ENCODE results near the gene ABL2.

Gene ABL2

DNA sequence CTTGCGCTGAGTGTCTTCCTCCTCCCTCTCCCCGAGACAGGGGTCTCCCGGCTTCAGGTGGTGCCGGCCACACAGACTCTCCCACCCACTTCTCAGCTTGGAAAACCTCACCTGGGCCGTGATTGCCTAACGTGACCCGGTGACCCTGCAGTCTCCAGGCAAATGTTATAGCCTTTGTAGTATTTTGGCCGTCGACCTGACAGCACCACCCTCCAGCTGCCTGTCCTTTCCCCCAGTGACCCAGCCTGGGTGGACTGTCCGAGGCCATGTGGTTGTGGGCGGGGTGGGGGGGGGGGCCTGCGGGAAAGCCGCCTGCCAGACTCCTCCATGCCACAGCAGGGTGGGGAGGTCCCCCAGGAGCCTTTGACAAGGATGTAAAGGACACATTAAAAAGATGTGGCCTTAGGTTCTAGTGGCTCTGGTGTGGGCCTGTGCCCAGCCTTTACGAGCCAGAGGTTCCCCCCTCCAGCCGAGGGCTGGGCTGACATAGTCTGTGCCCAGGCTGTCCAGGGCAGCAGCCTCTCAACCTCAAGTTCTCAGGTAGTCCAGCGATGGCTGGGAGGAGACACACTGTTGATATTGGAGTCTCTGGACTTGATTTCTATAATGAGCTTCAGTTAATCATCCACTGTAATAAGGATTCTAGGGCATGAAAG is 139.5 kb downstream of the ABL2 start:
- no peaks in the 10 kb centered on the region for H3K4me1 ChIP-seq (ENCODE audit: insufficient read depth, low read length)
- no peak overlapping the region for H3K9ac ChIP-seq (ENCODE audit: low read length)
- peaks cover 64% of the 10 kb centered on the region for H3K36me3 ChIP-seq (ENCODE audit: insufficient read depth, low read length)
- no peak overlapping the region for H3K27ac ChIP-seq (ENCODE audit: low read depth, low read length)
- no peak overlapping the region for H3K4me3 ChIP-seq (ENCODE audit: low read depth in 1 of 2, low read length in 2 of 2)
- H3K27me3 ChIP-seq (ENCODE audit: control insufficient read depth in 1 of 2, insufficient read depth in 2 of 2, low read length in 2 of 2), result no peaks in the 10 kb centered on the region
- H3K9me3 ChIP-seq (ENCODE audit: low read length), result no peaks in the 10 kb centered on the region

DNA sequence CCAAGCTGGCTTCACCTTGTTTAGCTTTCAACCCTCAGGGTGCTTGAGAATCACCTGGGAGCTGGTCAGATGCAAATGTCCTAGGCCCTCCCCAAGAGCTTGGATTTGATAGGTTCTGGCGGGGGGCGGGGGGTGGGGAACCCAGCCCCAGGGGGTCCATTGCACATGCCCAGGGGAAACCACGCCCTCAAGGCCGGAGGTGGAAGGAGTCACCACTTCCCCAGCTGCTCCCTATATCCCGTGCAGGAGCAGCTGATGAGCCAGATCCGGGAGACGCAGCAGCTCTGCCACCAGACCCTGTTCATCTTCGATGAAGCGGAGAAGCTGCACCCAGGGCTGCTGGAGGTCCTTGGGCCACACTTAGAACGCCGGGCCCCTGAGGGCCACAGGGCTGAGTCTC is 141.8 kb downstream of the ABL2 start:
- H3K9me3 ChIP-seq (ENCODE audit: low read length), result no peaks in the 10 kb centered on the region
- H3K4me1 ChIP-seq (ENCODE audit: insufficient read depth, low read length), result peaks cover 10% of the 10 kb centered on the region
- peaks cover 55% of the 10 kb centered on the region for H3K36me3 ChIP-seq (ENCODE audit: insufficient read depth, low read length)
- H3K9ac ChIP-seq (ENCODE audit: low read length), result no peak overlapping the region
- no peak overlapping the region for H3K4me3 ChIP-seq (ENCODE audit: low read depth in 1 of 2, low read length in 2 of 2)
- no peak overlapping the region for H3K27ac ChIP-seq (ENCODE audit: low read depth, low read length)
- no peaks in the 10 kb centered on the region for H3K27me3 ChIP-seq (ENCODE audit: control insufficient read depth in 1 of 2, insufficient read depth in 2 of 2, low read length in 2 of 2)

DNA sequence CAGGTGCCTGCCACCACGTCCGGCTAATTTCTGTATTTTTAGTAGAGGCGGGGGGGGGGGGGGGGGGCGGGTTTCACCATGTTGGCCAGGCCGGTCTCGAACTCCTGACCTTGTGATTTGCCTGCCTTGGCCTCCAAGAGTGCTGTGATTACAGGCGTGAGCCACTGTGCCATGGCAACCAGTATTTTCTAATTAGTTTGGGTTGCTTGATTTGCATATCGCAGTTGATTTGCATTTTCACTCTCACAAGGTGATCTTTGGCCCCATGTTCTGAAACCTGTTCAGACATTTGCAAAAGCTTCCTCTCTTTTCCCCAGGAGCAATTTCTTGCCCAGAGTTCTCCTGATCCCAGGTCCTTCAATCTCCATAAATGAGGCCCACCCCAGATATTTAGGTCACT is 145.9 kb downstream of the ABL2 start:
- Histone ChIP-seq H3K36me3 (ENCODE audit: insufficient read depth, low read length) (peaks cover 32% of the 10 kb centered on the region), H3K4me3 (ENCODE audit: low read depth in 1 of 2, low read length in 2 of 2) (no peak overlapping the region), H3K9ac (ENCODE audit: low read length) (no peak overlapping the region), H3K27ac (ENCODE audit: low read depth, low read length) (no peak overlapping the region), H3K9me3 (ENCODE audit: low read length) (no peaks in the 10 kb centered on the region), H3K4me1 (ENCODE audit: insufficient read depth, low read length) (peaks cover 17% of the 10 kb centered on the region), H3K27me3 (ENCODE audit: control insufficient read depth in 1 of 2, insufficient read depth in 2 of 2, low read length in 2 of 2) (no peaks in the 10 kb centered on the region)

DNA sequence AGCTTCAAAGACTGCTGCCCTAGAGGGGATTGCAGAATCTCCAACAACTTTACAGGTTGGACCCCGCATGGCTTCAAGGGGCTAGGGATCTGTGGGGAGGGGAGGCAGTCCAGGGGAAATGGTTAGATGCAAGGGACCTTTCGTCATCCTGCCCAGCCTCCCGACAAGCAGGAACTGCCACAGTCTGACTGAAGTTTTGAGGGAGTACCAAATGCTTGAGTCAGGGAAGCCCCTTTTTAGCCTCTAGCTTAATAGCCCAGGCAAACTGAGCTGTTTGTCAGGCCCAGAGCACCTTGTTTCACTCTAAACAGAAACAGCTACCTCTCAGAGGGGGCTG is 146.5 kb downstream of the ABL2 start:
- peak overlapping the region; percentile 70 for H3K9ac ChIP-seq (ENCODE audit: low read length)
- no peaks in the 10 kb centered on the region for H3K27me3 ChIP-seq (ENCODE audit: control insufficient read depth in 1 of 2, insufficient read depth in 2 of 2, low read length in 2 of 2)
- H3K36me3 ChIP-seq (ENCODE audit: insufficient read depth, low read length), result peaks cover 27% of the 10 kb centered on the region

DNA sequence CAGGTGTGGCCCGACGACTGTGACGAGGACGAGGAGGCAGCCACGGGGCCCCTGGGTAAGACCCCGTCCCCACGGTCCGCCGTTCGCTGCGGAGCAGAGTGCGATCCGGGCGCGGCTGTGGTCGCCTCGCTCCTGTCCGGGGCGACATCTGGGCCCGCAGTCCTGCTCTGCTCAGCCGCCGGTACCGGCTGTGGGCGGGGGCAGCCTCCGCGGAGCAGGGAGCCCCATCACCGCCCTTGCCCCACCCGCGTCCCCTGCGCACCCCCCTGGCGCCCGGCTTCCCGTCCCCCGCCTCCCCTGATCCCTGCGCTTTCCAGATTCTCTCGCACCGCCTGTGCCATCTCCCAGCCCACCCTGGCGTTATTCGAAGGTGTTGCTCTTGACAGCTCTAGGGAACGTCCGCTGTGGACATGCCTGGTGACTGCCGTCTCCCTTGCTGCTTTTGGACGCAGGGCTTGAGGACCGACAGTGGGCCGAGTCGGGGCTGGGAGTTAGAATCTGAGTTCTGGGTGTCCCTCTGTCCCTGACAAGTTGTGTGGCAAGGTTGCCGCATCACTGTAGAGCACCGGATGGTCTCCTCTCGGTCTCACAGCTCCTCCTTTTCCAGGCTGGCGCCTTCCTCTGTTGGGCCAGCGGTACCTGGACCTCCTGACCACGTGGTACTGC is 147.0 kb downstream of the ABL2 start:
- Histone ChIP-seq H3K36me3 (ENCODE audit: insufficient read depth, low read length) (peaks cover 22% of the 10 kb centered on the region), H3K4me1 (ENCODE audit: insufficient read depth, low read length) (peaks cover 17% of the 10 kb centered on the region), H3K27me3 (ENCODE audit: control insufficient read depth in 1 of 2, insufficient read depth in 2 of 2, low read length in 2 of 2) (no peaks in the 10 kb centered on the region), H3K9me3 (ENCODE audit: low read length) (no peaks in the 10 kb centered on the region), H3K27ac (ENCODE audit: low read depth, low read length) (peak overlapping the region; percentile 91), H3K4me3 (ENCODE audit: low read depth in 1 of 2, low read length in 2 of 2) (peak overlapping the region; percentile 67 to 93), H3K9ac (ENCODE audit: low read length) (peak overlapping the region; percentile 70)

More for the DNA sequence above, 146.5 kb downstream of the ABL2 start:
- H3K27ac ChIP-seq (ENCODE audit: low read depth, low read length), result peak overlapping the region; percentile 91
- peak overlapping the region; percentile 67 to 93 for H3K4me3 ChIP-seq (ENCODE audit: low read depth in 1 of 2, low read length in 2 of 2)
- no peaks in the 10 kb centered on the region for H3K9me3 ChIP-seq (ENCODE audit: low read length)
- peaks cover 17% of the 10 kb centered on the region for H3K4me1 ChIP-seq (ENCODE audit: insufficient read depth, low read length)

DNA sequence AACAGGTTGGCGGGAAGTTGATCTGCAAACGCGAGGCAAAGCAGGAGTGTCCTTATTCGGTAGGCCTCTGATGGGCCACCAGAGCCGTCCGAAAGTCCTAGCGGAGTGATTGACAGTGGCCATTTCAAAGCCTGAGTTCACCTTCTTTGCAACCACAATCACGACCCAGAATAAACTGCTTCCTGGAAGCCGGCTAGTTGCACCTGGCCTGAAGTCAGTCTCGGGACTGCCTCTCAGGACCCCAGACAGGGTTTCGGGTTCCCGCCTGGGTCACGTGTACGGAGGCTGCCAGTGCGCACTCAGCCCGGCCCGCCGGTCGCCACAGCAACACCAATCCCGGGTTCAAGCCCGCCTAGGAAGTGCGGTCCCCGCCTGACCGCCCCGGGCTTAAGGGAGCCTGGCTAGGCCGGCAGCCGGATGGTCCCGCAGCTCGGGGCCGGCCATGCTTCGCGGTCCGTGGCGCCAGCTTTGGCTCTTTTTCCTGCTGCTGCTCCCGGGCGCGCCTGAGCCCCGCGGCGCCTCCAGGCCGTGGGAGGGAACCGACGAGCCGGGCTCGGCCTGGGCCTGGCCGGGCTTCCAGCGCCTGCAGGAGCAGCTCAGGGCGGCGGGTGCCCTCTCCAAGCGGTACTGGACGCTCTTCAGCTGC is 147.7 kb downstream of the ABL2 start, which contains the start of gene TOR3A:
Gene TOR3A (plus strand): TSS at position 384 of the 646 bp plus-strand sequence. CDS start 59 bp downstream, at position 443.
- peak within 1 kb of the TSS; percentile 67 to 93 for H3K4me3 ChIP-seq (ENCODE audit: low read depth in 1 of 2, low read length in 2 of 2)
- H3K27me3 ChIP-seq (ENCODE audit: control insufficient read depth in 1 of 2, insufficient read depth in 2 of 2, low read length in 2 of 2), result no peaks in the 10 kb centered on the region
- H3K36me3 ChIP-seq (ENCODE audit: insufficient read depth, low read length), result peaks cover 21% of the 10 kb centered on the region
- H3K9ac ChIP-seq (ENCODE audit: low read length), result peak within 1 kb of the TSS; percentile 70
- peaks cover 17% of the 10 kb centered on the region for H3K4me1 ChIP-seq (ENCODE audit: insufficient read depth, low read length)
- H3K27ac ChIP-seq (ENCODE audit: low read depth, low read length), result peak within 1 kb of the TSS; percentile 91
- H3K9me3 ChIP-seq (ENCODE audit: low read length), result no peaks in the 10 kb centered on the region

DNA sequence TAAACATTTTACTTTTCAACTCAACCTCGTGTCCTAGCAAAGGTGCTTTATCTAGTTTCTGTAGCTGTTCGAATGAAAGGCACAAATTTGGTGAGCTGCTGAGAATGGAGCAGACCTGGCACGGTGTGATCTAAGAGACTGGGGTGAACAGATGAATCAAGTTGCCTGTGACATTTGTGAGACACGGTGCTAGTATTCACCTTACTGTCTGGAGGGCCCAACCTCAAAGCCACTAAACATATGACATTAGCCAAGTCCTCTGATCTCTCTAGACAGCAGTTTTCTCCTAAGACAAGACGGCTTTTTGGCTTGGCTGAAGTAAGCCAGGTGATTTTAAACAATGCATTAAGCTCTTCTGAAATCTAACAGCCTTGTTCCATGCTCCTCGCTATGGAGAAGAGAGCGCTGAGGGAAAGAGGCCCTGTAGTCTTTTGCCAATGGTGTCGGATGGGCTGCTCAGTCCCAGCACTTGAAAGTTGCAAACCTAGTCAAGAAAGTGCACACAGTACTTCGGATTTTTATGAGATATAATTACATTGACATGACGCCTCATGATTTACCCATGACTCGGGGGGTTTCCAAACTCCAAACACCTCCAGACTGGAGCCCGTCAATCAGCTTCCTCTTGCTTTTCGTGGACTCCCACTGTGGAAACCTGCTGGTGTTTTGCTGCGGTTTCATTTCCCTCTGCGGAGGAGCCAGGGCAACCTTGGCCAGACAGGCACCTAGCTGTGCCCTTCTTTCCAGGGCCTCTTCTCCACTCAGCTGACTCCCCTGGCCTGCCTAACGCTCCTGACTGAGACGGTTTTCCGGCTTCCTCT is 148.4 kb downstream of the ABL2 start:
- Histone ChIP-seq H3K27ac (ENCODE audit: low read depth, low read length) (peak overlapping the region; percentile 91), H3K27me3 (ENCODE audit: control insufficient read depth in 1 of 2, insufficient read depth in 2 of 2, low read length in 2 of 2) (no peaks in the 10 kb centered on the region), H3K9ac (ENCODE audit: low read length) (no peak overlapping the region), H3K9me3 (ENCODE audit: low read length) (no peaks in the 10 kb centered on the region), H3K4me1 (ENCODE audit: insufficient read depth, low read length) (peaks cover 17% of the 10 kb centered on the region), H3K36me3 (ENCODE audit: insufficient read depth, low read length) (peaks cover 19% of the 10 kb centered on the region), H3K4me3 (ENCODE audit: low read depth in 1 of 2, low read length in 2 of 2) (peak overlapping the region; percentile 67 to 93)

DNA sequence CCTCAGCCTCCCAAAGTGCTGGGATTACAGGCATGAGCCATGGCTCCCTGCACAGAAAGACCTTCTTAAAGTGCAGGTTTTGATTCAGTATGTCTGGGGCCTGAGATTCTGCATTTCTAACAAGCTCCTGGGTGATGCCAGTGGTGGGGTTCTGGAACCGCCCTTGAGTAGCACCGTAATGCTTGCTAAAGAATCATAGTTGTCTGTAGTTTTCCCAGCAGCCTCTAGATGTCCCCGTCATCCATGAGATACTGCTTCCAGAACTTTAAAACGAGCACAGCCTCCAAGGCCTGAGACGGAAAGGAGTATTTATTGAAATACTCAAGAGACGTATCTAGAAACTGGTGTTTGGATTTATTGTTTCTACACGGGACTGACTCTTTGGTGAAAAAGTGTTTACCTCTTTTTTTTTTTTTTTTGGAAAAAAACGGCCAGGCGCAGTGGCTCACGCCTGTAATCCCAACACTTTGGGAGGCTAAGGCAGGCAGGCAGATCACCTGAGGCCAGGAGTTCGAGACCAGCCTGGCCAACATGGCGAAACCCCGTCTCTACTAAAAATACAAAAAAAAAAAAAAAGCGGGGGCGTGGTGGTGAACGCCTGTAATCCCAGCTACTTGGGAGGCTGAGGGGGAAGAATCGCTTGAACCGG is 150.2 kb downstream of the ABL2 start:
- no peaks in the 10 kb centered on the region for H3K9me3 ChIP-seq (ENCODE audit: low read length)
- H3K27me3 ChIP-seq (ENCODE audit: control insufficient read depth in 1 of 2, insufficient read depth in 2 of 2, low read length in 2 of 2), result no peaks in the 10 kb centered on the region
- peaks cover 1% of the 10 kb centered on the region for H3K36me3 ChIP-seq (ENCODE audit: insufficient read depth, low read length)
- peaks cover 17% of the 10 kb centered on the region for H3K4me1 ChIP-seq (ENCODE audit: insufficient read depth, low read length)
- no peak overlapping the region for H3K9ac ChIP-seq (ENCODE audit: low read length)
- no peak overlapping the region for H3K27ac ChIP-seq (ENCODE audit: low read depth, low read length)
- no peak overlapping the region for H3K4me3 ChIP-seq (ENCODE audit: low read depth in 1 of 2, low read length in 2 of 2)

DNA sequence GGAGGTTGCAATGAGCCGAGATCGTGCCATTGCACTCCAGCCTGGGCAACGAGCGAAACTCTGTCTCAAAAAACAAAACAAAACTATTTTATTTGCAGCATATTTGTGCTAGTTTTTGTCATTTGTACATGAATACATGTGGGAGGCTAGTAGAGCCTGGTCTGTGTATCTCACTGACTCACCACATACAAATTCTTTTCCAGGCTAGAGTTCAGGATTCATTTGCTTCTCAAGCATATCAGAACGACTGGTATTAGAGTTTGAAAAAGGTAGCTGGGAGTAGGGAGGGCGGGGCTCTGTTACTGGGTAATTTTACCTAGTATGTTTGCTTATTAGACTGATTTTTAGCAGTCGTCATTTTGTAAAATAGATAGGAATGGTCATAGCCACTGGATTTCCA is 152.1 kb downstream of the ABL2 start:
- Histone ChIP-seq H3K27ac (ENCODE audit: low read depth, low read length) (no peak overlapping the region), H3K9ac (ENCODE audit: low read length) (no peak overlapping the region), H3K4me1 (ENCODE audit: insufficient read depth, low read length) (peaks cover 6% of the 10 kb centered on the region), H3K27me3 (ENCODE audit: control insufficient read depth in 1 of 2, insufficient read depth in 2 of 2, low read length in 2 of 2) (no peaks in the 10 kb centered on the region), H3K4me3 (ENCODE audit: low read depth in 1 of 2, low read length in 2 of 2) (no peak overlapping the region), H3K9me3 (ENCODE audit: low read length) (no peaks in the 10 kb centered on the region), H3K36me3 (ENCODE audit: insufficient read depth, low read length) (peaks cover 6% of the 10 kb centered on the region)

DNA sequence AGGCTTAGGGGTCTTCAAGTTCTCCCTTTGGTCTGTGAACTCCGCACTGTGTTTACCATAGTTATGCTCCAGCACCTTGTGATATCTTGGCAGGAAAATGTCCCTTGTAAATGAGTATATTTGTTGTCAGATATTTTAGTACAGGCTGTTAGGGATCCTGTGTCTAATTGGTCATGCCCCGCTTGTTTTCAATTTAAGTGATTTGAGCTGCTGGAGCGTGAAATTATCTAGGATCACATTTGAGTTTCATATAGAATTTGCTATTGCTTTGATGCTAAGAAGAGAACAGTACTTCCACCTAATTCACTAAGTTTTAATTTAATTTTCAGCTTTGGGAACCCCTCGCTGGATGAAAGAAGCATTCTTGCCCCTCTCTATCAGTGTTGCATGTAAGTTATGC is 163.0 kb downstream of the ABL2 start:
- Histone ChIP-seq H3K9ac (ENCODE audit: low read length) (no peak overlapping the region), H3K36me3 (ENCODE audit: insufficient read depth, low read length) (peaks cover 33% of the 10 kb centered on the region), H3K4me3 (ENCODE audit: low read depth in 1 of 2, low read length in 2 of 2) (no peak overlapping the region), H3K27me3 (ENCODE audit: control insufficient read depth in 1 of 2, insufficient read depth in 2 of 2, low read length in 2 of 2) (no peaks in the 10 kb centered on the region), H3K4me1 (ENCODE audit: insufficient read depth, low read length) (no peaks in the 10 kb centered on the region), H3K9me3 (ENCODE audit: low read length) (no peaks in the 10 kb centered on the region), H3K27ac (ENCODE audit: low read depth, low read length) (no peak overlapping the region)
